Measurements from ENCODE around the gene RNASE7. TPM values are rescaled to one million over a fixed set of nuclear protein-coding genes. Genes with fewer than 3 reads are reported as not detected.

RNASE7 gene
- total RNA-seq, 1 experiment from 2014 or later: not detected

DNA sequence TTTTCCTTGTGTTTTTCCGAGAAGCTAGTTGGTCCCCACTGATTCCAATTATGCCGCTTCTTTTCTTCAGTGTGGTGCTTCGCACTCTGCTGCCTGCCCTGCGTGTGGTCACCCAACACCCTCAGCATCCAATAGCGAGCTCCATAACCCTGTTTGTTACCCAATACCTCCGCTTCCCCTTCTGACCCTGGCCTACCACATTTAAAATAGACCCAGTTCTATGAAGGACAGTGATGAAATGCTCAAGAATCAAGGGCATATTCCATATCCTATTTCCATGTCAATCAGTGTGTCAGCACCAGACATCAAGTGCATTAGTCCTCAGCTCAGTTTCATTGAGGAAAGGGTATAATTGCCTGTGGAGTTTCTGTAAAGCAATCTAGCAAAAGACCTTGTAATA is 26.9 kb upstream of the RNASE7 start:
- Histone ChIP-seq H4K20me1 (ENCODE audit: insufficient read depth) (no peaks in the 10 kb centered on the region), H3K9ac (ENCODE audit: low read length) (no peak overlapping the region), H3K9me2 (ENCODE audit: insufficient read depth) (no peaks in the 10 kb centered on the region), H3K27ac (ENCODE audit: low read depth, low read length) (no peak overlapping the region), H3K4me2 (ENCODE audit: low read length) (no peak overlapping the region), H3K79me2 (ENCODE audit: insufficient read depth, low read length) (no peaks in the 10 kb centered on the region), H3K9me3 (ENCODE audit: control insufficient read depth in 1 of 2, insufficient read depth in 1 of 2, low read depth in 1 of 2, low read length in 2 of 2) (no peaks in the 10 kb centered on the region), H3K36me3 (ENCODE audit: control insufficient read depth in 1 of 2, insufficient read depth in 2 of 2, low read length in 2 of 2) (no peaks in the 10 kb centered on the region; a peak in 1 of 4 replicates), H3K27me3 (ENCODE audit: insufficient read depth, low read length) (peaks cover 18% of the 10 kb centered on the region; the same call in 1 of the 2 replicates), H3K4me1 (ENCODE audit: control insufficient read depth in 1 of 2, insufficient read depth in 2 of 2, low read length in 2 of 2) (peaks cover 0 to 4% of the 10 kb centered on the region in 2 experiments; a peak in 1 of 4 replicates), H3K4me3 (replicated peaks in 1 of 2; ENCODE audit: low read depth in 1 of 2, low read length in 2 of 2) (no peak overlapping the region), H2AFZ (ENCODE audit: low read depth, low read length, poor library complexity, severe bottlenecking) (no peak overlapping the region)
- intact Hi-C loops (cut with micrococcal nuclease): loop anchor here (1.0 to 10.0 kb wide), 2 partner anchors 77 to 539 kb away; no protein-coding TSS in a partner anchor
- ChIA-PET RAD21 (ENCODE audit: low non-redundant PET in 1 of 2, low total read pairs in 2 of 2, uncharacterized antibody in 2 of 2, unreplicated experiment in 2 of 2) (interaction anchor here (1.0 to 3.6 kb wide), 12 partner anchors 9 to 89 kb away, joined by 3 to 30 read pairs (median 6); partner anchors contain the start of gene ARHGEF40 (in 1 of the 2)), POLR2A (interaction anchor here (1.1 to 1.6 kb wide), 3 partner anchors 52 to 89 kb away, joined by 3 to 5 read pairs (median 4); no protein-coding TSS in a partner anchor), CTCF (interaction anchor here (0.6 to 4.0 kb wide), 40 partner anchors 9 to 542 kb away, joined by 3 to 148 read pairs (median 5); partner anchors contain the start of genes CHD8, NDRG2, RNASE13 and RNASE7)
- DNase-seq (ENCODE audit: low read depth, low spot score): no peak
- no TSS peak for BruUV-seq (replicated peaks)
- ATAC-seq: no peak
- TF ChIP-seq, protein P1, sequence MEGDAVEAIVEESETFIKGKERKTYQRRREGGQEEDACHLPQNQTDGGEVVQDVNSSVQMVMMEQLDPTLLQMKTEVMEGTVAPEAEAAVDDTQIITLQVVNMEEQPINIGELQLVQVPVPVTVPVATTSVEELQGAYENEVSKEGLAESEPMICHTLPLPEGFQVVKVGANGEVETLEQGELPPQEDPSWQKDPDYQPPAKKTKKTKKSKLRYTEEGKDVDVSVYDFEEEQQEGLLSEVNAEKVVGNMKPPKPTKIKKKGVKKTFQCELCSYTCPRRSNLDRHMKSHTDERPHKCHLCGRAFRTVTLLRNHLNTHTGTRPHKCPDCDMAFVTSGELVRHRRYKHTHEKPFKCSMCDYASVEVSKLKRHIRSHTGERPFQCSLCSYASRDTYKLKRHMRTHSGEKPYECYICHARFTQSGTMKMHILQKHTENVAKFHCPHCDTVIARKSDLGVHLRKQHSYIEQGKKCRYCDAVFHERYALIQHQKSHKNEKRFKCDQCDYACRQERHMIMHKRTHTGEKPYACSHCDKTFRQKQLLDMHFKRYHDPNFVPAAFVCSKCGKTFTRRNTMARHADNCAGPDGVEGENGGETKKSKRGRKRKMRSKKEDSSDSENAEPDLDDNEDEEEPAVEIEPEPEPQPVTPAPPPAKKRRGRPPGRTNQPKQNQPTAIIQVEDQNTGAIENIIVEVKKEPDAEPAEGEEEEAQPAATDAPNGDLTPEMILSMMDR (IDR thresholded peaks at IDR 0.05 in 2 of 3, conservative IDR thresholded peaks at IDR 0.05 in 1 of 3; ENCODE audit: borderline replicate concordance in 1 of 3, insufficient read depth in 1 of 3, low read depth in 2 of 3, low read length in 2 of 3): no peak
- no peak for TF ChIP-seq YY1 (IDR thresholded peaks at IDR 0.05; ENCODE audit: extremely low read depth, insufficient replicate concordance, low read depth, low read length)
- TF ChIP-seq, protein P2, sequence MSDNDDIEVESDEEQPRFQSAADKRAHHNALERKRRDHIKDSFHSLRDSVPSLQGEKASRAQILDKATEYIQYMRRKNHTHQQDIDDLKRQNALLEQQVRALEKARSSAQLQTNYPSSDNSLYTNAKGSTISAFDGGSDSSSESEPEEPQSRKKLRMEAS (IDR thresholded peaks at IDR 0.05): no peak
- TF ChIP-seq SRF (IDR thresholded peaks at IDR 0.05; ENCODE audit: low read depth): no peak
- no peak for TF ChIP-seq ZFX (IDR thresholded peaks at IDR 0.05)
- TF ChIP-seq ELF1 (IDR thresholded peaks at IDR 0.05; ENCODE audit: borderline replicate concordance, low read depth): no peak
- no peak for TF ChIP-seq TCF7L2 (IDR thresholded peaks at IDR 0.05; ENCODE audit: borderline replicate concordance, extremely low read depth, insufficient read depth, insufficient read length)
- no peak for TF ChIP-seq CBX3 (IDR thresholded peaks at IDR 0.05; ENCODE audit: low read depth)
- TF ChIP-seq SP1 (IDR thresholded peaks at IDR 0.05; ENCODE audit: low read depth): no peak
- TF ChIP-seq EZH2phosphoT487 (IDR thresholded peaks at IDR 0.05; ENCODE audit: borderline replicate concordance): no peak
- no peak for TF ChIP-seq POLR2A (IDR thresholded peaks at IDR 0.05; ENCODE audit: borderline replicate concordance, extremely low read depth, insufficient read depth, insufficient read length)
- TF ChIP-seq, protein P3, sequence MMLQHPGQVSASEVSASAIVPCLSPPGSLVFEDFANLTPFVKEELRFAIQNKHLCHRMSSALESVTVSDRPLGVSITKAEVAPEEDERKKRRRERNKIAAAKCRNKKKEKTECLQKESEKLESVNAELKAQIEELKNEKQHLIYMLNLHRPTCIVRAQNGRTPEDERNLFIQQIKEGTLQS (IDR thresholded peaks at IDR 0.05): no peak
- no peak for TF ChIP-seq RAD21 (IDR thresholded peaks at IDR 0.05; ENCODE audit: low read depth)
- no peak for TF ChIP-seq SIN3A (IDR thresholded peaks at IDR 0.05; ENCODE audit: low read depth)
- TF ChIP-seq, protein P4, sequence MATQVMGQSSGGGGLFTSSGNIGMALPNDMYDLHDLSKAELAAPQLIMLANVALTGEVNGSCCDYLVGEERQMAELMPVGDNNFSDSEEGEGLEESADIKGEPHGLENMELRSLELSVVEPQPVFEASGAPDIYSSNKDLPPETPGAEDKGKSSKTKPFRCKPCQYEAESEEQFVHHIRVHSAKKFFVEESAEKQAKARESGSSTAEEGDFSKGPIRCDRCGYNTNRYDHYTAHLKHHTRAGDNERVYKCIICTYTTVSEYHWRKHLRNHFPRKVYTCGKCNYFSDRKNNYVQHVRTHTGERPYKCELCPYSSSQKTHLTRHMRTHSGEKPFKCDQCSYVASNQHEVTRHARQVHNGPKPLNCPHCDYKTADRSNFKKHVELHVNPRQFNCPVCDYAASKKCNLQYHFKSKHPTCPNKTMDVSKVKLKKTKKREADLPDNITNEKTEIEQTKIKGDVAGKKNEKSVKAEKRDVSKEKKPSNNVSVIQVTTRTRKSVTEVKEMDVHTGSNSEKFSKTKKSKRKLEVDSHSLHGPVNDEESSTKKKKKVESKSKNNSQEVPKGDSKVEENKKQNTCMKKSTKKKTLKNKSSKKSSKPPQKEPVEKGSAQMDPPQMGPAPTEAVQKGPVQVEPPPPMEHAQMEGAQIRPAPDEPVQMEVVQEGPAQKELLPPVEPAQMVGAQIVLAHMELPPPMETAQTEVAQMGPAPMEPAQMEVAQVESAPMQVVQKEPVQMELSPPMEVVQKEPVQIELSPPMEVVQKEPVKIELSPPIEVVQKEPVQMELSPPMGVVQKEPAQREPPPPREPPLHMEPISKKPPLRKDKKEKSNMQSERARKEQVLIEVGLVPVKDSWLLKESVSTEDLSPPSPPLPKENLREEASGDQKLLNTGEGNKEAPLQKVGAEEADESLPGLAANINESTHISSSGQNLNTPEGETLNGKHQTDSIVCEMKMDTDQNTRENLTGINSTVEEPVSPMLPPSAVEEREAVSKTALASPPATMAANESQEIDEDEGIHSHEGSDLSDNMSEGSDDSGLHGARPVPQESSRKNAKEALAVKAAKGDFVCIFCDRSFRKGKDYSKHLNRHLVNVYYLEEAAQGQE (IDR thresholded peaks at IDR 0.05; ENCODE audit: low read depth): no peak
- TF ChIP-seq, protein P5, sequence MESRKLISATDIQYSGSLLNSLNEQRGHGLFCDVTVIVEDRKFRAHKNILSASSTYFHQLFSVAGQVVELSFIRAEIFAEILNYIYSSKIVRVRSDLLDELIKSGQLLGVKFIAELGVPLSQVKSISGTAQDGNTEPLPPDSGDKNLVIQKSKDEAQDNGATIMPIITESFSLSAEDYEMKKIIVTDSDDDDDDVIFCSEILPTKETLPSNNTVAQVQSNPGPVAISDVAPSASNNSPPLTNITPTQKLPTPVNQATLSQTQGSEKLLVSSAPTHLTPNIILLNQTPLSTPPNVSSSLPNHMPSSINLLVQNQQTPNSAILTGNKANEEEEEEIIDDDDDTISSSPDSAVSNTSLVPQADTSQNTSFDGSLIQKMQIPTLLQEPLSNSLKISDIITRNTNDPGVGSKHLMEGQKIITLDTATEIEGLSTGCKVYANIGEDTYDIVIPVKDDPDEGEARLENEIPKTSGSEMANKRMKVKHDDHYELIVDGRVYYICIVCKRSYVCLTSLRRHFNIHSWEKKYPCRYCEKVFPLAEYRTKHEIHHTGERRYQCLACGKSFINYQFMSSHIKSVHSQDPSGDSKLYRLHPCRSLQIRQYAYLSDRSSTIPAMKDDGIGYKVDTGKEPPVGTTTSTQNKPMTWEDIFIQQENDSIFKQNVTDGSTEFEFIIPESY (IDR thresholded peaks at IDR 0.05; ENCODE audit: extremely low read depth, insufficient replicate concordance, low read length): no peak
- TF ChIP-seq JUND (IDR thresholded peaks at IDR 0.05): no peak
- no peak for TF ChIP-seq ZNF274 (IDR thresholded peaks at IDR 0.05; ENCODE audit: low read depth, low read length)
- TF ChIP-seq POLR2AphosphoS5 (IDR thresholded peaks at IDR 0.05; ENCODE audit: low read depth, low read length): no peak
- no peak for TF ChIP-seq EZH2 (IDR thresholded peaks at IDR 0.05)
